HL-60/S4 (cell line): Measurements from ENCODE around the gene MAGI1.
"Not testable (repeated sequence)": the region's sequence is repeated elsewhere in the genome, so short reads cannot be mapped to it uniquely, and the experiment has no call there.

ENCODE experiments used
- in situ Hi-C: fragments of 300-500 bp; cut with MboI; formaldehyde crosslinking; loops from 2 replicates; pipeline ENCODE4 v1.14.3; 2022; ENCODE audit warnings: low sequenced_read_pairs

MAGI1 gene

DNA sequence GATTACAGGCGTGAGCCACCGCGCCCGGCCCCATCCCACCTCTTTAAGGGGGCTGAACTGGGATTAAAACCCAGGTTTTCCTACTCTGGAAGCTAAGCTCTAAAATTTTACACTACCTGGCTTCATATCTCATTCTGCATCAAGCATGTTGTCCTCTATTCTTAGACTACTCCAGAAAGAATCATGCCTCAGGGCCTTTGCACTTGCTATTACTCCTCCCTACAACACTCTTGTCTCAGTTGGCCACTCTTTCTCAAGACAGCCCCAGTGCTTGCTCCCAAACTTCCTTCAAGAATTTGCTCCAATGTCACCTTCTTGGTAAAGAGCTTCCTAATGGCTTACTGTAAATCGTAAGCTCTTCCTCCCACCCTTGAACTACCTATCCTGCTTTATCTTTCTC is 521.7 kb downstream of the MAGI1 start:
- in situ Hi-C loops, result no loop called here

DNA sequence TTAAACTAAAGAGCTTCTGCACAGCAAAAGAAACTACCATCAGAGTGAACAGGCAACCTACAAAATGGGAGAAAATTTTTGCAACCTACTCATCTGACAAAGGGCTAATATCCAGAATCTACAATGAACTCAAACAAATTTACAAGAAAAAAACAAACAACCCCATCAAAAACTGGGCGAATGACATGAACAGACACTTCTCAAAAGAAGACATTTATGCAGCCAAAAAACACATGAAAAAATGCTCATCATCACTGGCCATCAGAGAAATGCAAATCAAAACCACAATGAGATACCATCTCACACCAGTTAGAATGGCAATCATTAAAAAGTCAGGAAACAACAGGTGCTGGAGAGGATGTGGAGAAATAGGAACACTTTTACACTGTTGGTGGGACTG is 524.4 kb downstream of the MAGI1 start:
- in situ Hi-C loops, result not testable (repeated sequence)

GRCh38 chr3:65509423-65509794 is 529.3 kb downstream of the MAGI1 start:
- in situ Hi-C loops, result not testable (repeated sequence)

GRCh38 chr3:65508750-65509422 is 529.8 kb downstream of the MAGI1 start:
- in situ Hi-C loops, result no loop called here

- in situ Hi-C loops, result no loop called here
Observed at GRCh38 chr3:65507437-65507836, 531.3 kb downstream of the MAGI1 start.

DNA sequence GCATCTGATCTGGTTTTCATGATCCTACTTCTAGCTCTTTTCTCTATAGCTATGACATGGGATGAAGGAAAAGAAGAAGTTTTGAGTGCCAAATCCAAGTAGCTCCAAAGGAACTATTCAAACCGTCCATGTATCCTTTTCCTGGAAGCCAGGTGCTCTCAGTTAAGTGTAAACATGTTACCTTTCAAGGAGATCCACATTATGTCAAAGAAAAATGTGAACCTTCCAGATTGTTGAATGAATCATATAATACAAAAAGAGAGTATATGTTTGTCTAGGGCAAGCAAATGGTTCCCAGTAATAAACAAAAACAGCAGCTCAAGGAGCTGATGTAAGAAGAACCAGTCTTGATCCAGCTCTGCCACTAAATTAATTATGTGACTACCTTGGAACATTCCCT is 534.9 kb downstream of the MAGI1 start:
- in situ Hi-C loops, result no loop called here

DNA sequence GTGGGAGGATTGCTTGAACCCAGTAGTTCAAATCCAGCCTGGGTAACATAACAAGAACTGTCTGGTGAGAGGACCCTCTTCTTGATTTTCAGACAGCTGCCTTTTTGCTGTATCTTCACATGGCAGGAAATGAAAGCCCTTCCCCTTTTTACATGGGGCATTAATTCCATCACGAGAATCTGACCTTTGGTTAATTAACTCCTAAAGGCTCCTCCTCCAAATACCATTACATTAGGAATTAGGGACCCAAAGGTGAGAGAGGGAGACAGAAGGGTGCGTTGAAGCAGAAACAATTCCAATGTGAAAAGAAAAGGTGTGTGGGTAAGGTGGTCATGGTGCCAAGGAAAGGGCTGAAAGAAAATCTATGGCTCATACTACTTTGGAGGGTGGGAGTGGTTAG is 536.2 kb downstream of the MAGI1 start:
- in situ Hi-C loops, result no loop called here

- in situ Hi-C loops, result no loop called here
Observed at GRCh38 chr3:65500398-65501306, 538.1 kb downstream of the MAGI1 start.

DNA sequence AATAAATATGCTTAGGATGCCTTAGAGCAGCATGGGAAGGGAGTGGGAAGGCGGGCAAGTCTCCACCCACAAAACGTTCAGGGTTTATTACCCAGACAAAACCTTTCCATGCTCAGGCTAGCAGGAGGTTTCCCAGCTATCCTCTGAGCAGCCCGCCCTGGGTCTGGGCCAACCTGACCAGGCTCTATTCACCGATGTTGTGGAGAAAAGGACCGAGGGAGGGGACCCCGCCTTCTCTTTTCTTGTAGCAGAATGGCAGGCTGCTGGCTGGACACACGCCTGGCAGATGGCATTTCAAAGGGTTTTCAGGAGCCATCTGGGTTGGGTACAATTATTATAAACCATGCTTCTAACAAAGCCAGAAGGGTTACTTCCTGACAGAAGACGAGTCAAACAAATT is 540.9 kb downstream of the MAGI1 start:
- in situ Hi-C loops, result no loop called here

GRCh38 chr3:65497236-65497635 is 541.5 kb downstream of the MAGI1 start:
- in situ Hi-C loops, result no loop called here

- in situ Hi-C loops, result no loop called here
Observed at GRCh38 chr3:65493938-65494337, 544.8 kb downstream of the MAGI1 start.

GRCh38 chr3:65493371-65493882 is 545.3 kb downstream of the MAGI1 start:
- in situ Hi-C loops, result no loop called here

GRCh38 chr3:65492249-65492648 is 546.5 kb downstream of the MAGI1 start:
- in situ Hi-C loops, result no loop called here

- in situ Hi-C loops, result no loop called here
Observed at GRCh38 chr3:65490114-65490513, 548.6 kb downstream of the MAGI1 start.

- in situ Hi-C loops, result no loop called here
Observed at GRCh38 chr3:65489253-65489652, 549.5 kb downstream of the MAGI1 start.

DNA sequence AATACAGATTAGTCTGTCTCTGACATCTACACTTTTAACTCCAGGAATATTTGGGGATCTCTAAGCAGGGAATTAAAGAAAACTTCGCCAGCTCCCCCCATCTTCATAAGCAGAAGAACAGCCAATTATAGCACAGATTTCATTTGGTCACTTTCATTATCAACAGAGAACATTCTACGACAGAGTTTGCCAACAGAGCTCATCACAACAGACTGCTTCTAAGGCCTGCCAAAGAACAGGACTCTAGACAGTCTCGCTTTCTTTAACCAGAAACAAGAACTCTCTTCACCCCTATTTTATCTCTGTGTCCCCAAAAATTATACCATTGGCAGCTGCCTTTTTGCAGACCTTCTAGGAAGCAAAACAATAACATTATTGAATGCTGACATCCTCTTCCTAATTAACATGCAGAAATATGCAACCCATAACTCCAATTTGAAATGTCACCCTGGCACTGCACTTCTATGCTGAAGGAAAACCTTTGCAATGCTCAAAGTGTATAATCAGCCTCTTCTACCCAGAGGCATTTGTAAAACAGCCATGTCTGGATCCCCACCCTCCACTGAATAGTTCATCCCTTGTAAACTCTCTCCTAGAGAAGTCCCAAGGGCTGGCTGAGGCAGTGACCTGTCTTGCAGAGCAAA is 552.8 kb downstream of the MAGI1 start:
- in situ Hi-C loops, result no loop called here

DNA sequence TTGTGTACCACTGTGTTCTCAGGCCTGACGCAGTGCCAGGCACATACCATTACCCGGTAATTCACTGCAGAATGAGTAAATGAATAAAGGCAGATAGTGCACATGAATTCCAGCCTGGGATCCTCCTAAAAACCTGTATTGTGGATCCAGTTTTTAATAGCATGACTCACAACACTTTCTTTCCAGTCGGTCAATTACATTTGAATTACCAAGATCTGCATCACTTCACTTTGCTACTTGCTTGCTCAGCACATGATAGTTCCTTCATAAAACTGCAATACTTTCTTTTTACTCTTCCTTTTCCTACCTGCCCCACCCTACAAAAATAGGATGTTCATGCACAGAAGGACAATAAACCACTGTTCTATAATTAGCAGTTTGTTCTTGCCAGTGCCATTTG is 553.8 kb downstream of the MAGI1 start:
- in situ Hi-C loops, result no loop called here

DNA sequence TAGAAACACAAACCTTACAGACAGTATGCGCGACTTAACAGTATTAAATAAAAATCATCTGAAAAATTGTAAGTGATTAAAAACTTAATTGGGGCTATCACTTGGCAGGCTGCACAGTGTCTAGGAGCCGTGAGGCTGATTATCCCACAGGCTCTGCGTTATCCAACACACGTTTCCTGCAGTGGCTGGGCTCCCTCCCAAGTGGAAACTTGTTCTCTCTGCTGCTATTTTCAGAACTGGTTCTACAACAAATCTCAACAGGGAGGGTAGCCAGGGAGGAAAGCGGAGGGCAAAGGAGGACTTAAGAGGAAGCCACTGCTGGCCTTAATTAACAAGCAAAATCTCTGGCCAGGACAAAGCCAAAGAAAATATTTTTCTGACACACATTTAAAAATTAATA is 555.2 kb downstream of the MAGI1 start:
- in situ Hi-C loops, result no loop called here

DNA sequence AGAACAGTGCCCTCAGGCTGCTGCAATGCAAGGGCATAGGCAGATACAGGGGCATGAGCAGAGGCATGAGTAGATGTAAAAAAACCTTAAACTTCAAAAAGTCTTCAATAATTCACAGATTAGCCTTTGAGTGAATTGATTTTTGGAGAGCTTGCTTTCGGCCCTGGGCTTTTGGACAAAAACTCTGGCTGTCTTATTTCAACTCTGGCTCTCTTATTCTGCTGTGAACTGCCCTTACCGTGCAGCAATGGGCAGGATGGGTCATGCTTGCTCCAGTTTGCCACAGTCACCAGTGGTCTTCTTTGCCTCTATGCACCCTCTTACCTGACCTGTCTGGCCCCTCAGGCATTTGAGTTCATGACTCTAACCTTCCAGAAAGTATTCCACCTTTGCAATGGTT is 555.7 kb downstream of the MAGI1 start:
- in situ Hi-C loops, result no loop called here

- in situ Hi-C loops, result no loop called here
Observed at GRCh38 chr3:65481085-65481484, 557.6 kb downstream of the MAGI1 start.

DNA sequence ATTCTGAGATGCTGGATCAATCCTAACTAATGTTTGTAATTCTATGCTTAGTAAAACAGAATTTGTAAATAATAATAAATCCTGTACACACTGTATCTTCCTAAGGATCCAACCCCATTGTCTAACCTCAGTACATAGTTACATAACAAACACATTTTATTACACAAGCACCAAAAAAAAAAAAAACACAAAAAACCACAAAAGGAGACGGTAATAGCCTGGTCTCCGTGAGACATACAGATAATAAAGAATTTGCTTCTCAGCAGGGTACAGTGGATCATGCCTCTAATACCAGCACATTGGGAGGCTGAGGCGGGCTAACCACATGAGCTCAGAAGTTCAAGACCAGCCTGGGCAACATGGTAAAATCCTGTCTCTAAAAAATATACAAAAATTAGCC is 558.7 kb downstream of the MAGI1 start:
- in situ Hi-C loops, result no loop called here
